GM18526 (cell line): ENCODE data around the gene FCRLA.

Experiments
- POLR2A ChIP-seq: IDR thresholded peaks from 3 replicates; pipeline ENCODE4 v1.6.1; 2011; ENCODE audit not compliant: insufficient read length; ENCODE audit errors: extremely low read depth

The FCRLA gene

GRCh38 chr1:161719325-161719611 is 12.2 kb downstream of the FCRLA start:
- no peak for TF ChIP-seq POLR2A

GRCh38 chr1:161720422-161720821 is 13.4 kb downstream of the FCRLA start:
- no peak for TF ChIP-seq POLR2A

DNA sequence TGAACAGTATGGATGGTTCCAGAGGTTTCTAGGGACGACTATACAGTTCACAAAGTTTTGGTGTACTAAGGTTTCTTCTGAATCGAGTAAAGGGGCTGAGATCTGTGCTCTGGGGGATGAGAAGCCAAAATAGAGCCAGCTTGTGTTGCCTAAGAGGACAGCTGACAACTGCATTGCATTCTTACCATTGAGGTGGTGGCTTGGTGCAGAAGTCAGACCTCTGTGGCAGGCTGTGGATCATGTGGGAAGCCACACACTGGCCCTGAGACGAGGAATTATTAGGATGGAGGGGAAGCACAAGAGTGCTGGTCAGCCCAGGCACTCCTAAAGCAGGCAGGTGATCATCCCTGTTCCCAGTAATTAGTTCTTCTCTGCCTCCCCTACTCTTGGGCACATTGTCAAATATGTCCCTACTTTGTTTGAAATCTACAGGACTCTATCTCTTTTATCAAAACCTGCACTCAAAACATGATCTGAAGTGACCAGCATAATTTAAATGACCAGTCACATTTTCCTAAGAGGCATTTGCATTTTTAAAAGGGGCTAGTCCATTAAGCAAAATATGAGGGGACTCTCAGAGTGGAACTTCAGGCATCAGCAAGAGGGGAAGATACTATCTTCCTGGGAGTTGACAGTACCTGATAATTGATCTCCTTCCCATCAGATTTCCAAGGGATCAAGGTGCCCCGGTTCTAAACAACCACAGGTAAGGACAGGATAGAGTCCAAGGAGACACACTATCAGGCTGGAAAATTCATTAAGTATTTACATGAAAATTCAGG is 14.1 kb downstream of the FCRLA start, which contains the start of gene FCRLB:
TSS of gene FCRLB (plus strand) at position 589 of the 782 bp plus-strand sequence. CDS start 1,129 bp downstream, outside the sequence.
- no peak for TF ChIP-seq POLR2A

DNA sequence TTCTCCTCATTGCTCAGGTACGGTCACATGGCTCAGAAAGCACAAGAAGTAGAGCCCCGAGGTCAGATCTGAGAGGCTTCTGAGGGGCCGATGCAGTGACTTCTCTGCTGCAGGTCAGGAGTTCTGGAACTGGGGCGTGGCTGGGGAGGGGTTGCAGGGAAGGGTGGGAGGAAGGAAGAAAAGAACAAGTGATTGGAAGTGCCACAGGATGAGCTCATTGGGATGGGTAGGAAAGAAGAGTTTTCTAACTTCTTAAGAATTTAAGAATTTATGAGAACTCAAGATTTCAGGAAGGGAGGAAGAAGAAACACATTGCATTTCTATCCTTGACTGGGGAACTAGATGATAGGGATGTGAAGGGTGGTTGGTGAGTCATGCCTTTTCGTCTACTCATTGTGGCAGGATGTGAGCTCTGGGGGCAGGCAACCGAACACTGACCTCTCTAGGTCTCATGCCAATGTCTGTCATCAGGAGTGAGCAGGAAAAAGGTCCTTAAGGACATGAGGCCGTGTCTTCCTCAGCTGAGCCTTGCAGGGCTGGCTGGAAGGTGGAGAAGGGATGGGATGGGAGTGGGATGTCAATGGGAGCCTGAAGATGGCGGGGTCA is 14.8 kb downstream of the FCRLA start:
- no peak for TF ChIP-seq POLR2A

DNA sequence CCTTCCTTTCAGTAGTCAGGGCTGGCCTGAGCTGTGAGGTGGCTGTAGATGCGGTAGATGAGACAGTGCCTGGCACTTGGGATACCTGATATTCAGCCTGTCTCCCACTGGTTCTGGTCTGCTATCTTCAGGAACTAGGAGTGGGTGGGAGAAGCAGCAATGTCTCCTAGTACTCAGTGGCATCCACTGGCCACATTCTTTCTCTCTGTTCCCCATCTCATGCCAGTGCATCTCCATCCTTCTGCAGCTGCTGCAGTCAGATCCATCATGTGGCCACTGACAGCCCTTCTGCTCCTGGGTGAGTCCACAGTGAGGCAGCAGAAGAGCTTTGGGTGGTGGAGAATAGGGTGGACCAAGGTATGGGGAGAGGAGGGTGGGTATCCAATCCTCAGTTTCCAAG is 15.4 kb downstream of the FCRLA start:
- no peak for TF ChIP-seq POLR2A

DNA sequence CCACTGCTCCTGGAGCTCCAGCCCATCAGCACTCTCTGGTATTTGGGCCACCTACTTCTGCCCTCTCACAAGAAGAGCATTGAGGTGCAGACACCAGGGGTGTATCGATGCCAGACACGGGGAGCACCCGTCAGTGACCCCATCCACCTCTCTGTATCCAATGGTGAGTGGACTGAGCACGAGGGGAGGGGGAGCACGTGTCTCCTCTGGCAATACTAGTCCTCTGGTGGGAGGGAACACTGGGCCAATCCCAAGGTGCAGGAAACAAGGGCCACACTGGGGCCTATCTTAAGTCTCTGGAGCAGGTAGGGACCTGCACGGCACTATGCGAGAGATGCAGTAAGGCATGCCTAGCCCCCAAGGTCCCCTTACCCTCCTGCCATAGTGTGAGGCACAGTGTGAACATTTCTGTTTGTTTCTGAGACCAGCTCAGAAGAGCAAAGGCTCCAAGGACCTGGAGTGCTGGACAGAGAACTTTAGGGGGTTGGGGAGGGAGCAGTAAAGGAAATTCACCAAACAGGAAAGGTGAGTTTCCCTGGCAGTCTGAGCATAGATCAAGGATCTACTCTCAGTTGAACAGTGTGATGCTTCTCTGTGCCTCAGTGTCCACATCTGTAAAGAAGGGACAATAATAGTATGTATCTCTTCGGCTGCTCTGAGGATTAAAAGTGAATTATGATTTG is 16.6 kb downstream of the FCRLA start:
- TF ChIP-seq POLR2A: no peak

DNA sequence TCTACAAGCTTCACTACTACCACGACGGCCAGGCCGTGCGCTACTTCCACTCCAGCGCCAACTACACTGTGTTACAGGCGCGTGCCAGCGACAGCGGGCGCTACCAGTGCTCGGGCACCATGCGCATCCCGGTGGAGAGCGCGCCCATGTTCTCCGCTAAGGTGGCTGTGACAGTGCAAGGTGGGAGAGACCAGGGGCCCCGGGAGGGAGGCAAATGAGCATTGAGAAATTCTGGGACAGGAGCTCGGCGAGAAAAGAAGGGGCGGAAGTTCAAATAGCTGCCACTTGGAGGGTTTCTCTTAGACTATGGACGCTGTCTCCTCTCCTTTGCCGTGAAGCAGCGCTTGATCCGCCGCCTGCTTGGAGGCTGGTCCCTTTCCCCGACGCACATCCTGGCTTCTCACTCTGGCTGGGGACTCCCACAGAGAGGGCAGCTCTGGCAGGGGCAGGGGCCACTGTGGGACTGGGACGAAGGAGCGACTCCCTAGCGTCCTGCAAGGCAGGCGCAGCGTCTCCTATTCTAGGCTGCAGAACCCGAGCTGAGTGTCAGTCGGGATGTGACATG is 19.0 kb downstream of the FCRLA start:
- peak; percentile 36 for TF ChIP-seq POLR2A

- TF ChIP-seq POLR2A: peak; percentile 98
These were observed 19.6 kb downstream of the FCRLA start for GRCh38 chr1:161726473-161727255.

DNA sequence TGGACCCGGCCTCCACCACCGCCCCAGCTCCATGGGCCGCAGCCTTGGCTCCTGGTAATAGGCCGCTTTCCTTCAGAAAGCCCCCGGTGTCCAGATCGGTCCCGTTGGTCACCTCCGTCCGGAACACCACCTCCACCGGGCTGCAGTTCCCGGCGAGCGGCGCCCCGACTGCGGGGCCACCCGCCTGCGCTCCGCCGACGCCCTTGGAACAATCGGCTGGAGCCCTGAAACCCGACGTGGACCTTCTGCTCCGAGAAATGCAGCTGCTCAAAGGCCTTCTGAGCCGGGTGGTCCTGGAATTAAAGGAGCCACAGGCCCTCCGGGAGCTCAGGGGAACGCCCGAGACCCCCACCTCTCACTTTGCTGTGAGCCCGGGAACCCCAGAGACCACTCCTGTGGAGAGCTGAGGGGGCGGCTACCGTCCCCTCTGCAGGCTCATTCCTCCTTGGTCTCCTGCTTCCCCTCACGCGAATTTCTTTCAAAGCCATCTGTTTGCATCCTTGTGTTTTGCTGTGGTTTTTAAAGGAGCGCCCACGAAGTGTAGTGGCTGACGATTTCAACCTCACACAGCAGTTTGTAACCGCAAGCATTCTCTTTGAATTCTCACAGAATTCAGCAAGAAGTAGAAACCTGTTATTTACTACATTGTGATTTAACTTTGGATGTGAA is 20.4 kb downstream of the FCRLA start:
- no peak for TF ChIP-seq POLR2A

- no peak for TF ChIP-seq POLR2A
These were observed 21.6 kb downstream of the FCRLA start for GRCh38 chr1:161728376-161729226.

GRCh38 chr1:161730050-161730564 is 23.1 kb downstream of the FCRLA start:
- no peak for TF ChIP-seq POLR2A

DNA sequence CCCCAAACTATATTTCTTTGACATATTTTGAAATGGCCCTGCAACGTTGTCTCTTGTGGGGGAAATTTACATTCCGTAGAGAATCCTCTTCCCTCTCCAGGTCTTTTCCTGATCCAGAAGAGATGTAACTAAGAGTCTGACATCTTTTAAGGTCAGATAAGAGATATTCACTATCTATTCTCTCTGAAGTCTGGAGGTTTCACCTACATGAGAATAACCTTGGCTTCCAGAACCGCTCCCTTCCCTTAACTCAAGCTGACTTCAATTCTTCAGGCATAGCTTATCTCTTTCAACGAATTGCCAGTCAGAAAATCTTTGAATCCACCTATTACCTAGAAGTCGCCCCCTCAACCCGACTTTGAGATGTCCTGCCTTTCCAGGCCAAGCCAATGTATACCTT is 24.2 kb downstream of the FCRLA start:
- no peak for TF ChIP-seq POLR2A

GRCh38 chr1:161731981-161732718 is 25.1 kb downstream of the FCRLA start:
- no peak for TF ChIP-seq POLR2A
